GM18502 (cell line): Measurements from ENCODE around the gene REG4.

ENCODE experiments used
- ATAC-seq: cut with Tn5 transposase; IDR thresholded peaks from one replicate; pipeline ENCODE4 v1.9.1; 2021; ENCODE audit warnings: mild to moderate bottlenecking; ENCODE audit not compliant: unreplicated experiment, poor library complexity

The REG4 gene

GRCh38 chr1:119782631-119783325 is 28.5 kb downstream of the REG4 start:
- ATAC-seq = no peak

- ATAC-seq = no peak
Measured at GRCh38 chr1:119781434-119782210, 29.6 kb downstream of the REG4 start.

DNA sequence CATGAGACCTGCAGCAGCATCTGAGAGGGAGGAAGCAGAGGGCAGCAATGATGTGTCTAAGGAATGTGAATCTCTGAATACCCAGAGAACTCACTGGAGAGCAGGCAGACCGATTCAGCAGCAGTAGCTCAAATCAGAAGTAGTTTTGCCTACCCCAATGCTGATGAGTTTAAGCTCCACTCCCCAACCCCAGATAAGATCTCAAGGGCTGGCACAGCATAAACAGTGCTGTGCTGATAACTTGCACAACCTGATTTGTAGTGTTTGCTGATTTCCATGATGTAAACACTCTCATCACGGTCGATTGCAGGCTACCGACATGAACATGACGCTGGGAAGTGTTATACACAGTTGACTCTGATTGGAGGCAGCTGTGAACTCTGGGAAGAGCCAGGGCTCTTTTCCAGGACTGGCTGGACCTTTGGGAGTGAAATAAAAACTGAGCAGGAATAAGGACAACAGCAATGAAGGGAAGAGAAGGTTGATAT is 31.3 kb downstream of the REG4 start:
- no peak for ATAC-seq

- ATAC-seq = no peak
Measured at GRCh38 chr1:119778886-119779560, 32.2 kb downstream of the REG4 start.

- ATAC-seq = no peak
Measured at GRCh38 chr1:119778359-119778758, 32.9 kb downstream of the REG4 start.

- ATAC-seq = no peak
Measured at GRCh38 chr1:119774746-119775490, 36.3 kb downstream of the REG4 start.

- no peak for ATAC-seq
Measured at GRCh38 chr1:119773711-119774241, 37.5 kb downstream of the REG4 start.

DNA sequence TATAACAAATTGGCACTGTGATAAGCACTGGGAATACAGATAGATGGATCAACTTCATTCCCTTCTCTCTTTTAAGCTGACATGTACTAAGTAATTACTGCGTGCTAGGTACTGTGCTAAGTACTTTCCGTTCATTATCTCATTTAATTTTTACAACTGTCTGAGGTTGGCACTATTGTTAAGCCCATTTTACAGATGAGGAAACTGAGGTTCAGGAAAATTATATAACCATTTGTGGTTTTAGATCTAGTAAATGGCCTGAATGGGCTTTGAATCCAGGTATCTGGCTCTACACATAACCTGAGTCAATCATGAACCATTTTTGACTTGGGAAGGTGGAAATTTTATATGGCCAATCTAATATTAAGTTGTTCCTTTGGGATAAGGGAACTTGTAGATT is 39.0 kb downstream of the REG4 start:
- ATAC-seq = no peak

GRCh38 chr1:119771770-119772169 is 39.5 kb downstream of the REG4 start:
- no peak for ATAC-seq

- ATAC-seq = no peak
Measured at GRCh38 chr1:119771016-119771415, 40.2 kb downstream of the REG4 start.

- ATAC-seq = no peak
Measured at GRCh38 chr1:119768778-119769177, 42.5 kb downstream of the REG4 start, which contains the start of gene HMGCS2. HMGCS2 (minus strand) TSS chr1:119768905; CDS start chr1:119768844, 61 bp downstream.

GRCh38 chr1:119767486-119767885 is 43.8 kb downstream of the REG4 start:
- no peak for ATAC-seq

- no peak for ATAC-seq
Measured at GRCh38 chr1:119766374-119766794, 44.9 kb downstream of the REG4 start.

DNA sequence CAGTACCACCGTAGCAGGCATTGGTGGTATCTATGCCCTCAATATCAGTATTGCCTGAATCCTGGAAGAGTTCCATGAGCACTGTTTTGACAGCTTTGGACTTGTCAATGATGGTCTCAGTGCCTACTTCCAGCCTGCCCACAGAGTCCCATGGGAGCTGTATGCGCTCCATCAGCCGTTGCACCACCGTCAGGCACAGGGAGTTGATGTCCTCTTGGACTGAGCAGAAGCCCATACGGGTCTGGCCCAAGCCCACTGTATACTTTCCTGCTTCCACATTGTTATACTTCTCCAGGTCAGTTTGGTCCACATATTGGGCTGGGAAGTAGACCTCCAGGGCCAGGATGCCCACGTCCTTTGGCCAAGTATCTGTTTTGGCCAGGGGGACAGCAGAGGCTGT is 47.0 kb downstream of the REG4 start:
- no peak for ATAC-seq

DNA sequence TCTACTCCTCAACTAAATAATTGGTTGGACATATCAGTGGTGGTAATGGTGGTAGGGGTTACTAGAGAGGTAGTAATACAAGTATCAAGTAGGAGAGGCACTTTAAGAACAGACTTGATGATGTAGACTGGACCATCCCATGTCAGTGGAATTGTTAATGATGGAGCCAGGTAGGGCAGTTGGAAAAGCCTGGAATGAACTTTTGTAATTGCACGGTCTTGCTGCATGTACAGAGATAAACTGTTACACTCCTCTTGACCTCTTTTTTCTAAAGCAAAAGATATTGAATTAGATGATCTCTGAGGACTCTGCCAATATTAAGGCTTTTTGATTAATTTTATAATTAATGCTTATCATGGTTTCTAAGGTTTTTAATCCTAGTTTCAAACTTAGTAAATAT is 48.3 kb downstream of the REG4 start:
- no peak for ATAC-seq

GRCh38 chr1:119762409-119762808 is 48.9 kb downstream of the REG4 start:
- no peak for ATAC-seq

DNA sequence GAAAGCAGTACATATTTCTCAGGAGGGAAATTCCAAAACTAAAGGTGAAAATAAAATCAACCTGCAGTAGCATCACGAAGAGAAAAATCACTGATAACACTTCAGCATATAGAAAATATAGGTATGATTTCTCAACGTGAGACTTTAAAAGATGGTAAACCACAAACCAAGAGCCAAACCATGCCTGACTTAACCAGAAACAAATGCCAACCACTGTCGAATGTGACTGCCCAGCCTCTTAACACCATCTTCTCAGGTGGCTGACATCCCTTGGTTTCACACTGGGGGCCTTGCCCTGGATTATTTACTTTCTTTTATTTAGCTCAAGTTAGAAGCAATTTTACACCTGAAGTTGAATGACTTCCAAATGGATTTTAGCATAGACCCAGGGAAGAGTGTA is 52.7 kb downstream of the REG4 start:
- no peak for ATAC-seq

GRCh38 chr1:119752592-119752991 is 58.7 kb downstream of the REG4 start:
- no peak for ATAC-seq

DNA sequence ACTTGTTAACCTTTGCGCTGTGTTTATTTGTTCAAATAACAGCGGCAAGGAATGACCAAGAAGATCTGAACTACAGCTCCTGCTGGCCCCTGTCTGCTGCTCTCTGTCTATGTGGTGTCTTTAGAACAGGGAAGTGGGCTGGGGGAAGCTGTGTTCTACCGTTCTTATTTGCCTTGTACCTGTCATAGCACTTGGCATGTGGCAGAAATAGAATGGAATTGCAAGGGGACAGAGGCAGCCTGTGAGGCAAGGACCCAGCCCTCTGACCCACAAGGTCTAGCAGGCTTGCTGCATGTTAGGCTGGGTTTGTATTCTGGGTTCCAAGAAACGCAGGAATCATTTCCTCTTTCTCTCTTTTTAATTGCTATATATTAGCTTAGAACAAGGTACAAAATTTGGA is 63.2 kb downstream of the REG4 start:
- ATAC-seq = no peak

DNA sequence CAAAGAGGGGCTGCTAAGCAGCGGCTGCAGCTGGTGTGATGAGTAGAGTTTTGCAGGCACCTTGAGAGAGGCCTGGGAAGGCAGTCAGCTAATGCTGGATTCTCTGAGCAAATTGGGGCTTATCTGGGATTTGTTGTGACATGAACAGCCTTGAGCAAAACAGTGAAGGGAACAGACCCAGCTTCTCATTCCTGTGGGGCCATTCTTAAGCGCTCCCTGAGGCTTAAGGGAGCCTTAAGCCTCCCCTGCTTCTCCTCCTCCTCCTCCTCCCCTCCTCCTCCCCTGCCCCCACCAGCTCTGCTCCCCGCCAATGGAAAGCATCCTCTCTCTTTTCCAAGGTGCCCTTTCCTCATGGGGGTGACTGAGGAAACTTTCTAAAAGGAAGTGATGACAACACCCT is 63.8 kb downstream of the REG4 start:
- ATAC-seq = no peak
